GM10266 (cell line): ENCODE measurements around the gene PNLIPRP3.

Experiments
- DNase-seq: peaks from one replicate; pipeline ENCODE4 v3.0.0; 2012; ENCODE audit errors: extremely low spot score
- TF ChIP-seq, protein P1 (sequence below): IDR thresholded peaks from 2 replicates; pipeline ENCODE4 v1.5.1; 2012; ENCODE audit warnings: mild to moderate bottlenecking, low read depth; ENCODE audit not compliant: control insufficient read depth, insufficient read depth; ENCODE audit errors: missing control alignments

Gene PNLIPRP3

GRCh38 chr10:116504786-116505185 lies 77.1 kb downstream of the PNLIPRP3 start:
- DNase-seq, result no peak
- TF ChIP-seq, protein P1, sequence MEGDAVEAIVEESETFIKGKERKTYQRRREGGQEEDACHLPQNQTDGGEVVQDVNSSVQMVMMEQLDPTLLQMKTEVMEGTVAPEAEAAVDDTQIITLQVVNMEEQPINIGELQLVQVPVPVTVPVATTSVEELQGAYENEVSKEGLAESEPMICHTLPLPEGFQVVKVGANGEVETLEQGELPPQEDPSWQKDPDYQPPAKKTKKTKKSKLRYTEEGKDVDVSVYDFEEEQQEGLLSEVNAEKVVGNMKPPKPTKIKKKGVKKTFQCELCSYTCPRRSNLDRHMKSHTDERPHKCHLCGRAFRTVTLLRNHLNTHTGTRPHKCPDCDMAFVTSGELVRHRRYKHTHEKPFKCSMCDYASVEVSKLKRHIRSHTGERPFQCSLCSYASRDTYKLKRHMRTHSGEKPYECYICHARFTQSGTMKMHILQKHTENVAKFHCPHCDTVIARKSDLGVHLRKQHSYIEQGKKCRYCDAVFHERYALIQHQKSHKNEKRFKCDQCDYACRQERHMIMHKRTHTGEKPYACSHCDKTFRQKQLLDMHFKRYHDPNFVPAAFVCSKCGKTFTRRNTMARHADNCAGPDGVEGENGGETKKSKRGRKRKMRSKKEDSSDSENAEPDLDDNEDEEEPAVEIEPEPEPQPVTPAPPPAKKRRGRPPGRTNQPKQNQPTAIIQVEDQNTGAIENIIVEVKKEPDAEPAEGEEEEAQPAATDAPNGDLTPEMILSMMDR, result no peak

- no peak for DNase-seq
- TF ChIP-seq, protein P1, result no peak
These were observed 82.9 kb downstream of the PNLIPRP3 start for GRCh38 chr10:116510565-116510964.

DNA sequence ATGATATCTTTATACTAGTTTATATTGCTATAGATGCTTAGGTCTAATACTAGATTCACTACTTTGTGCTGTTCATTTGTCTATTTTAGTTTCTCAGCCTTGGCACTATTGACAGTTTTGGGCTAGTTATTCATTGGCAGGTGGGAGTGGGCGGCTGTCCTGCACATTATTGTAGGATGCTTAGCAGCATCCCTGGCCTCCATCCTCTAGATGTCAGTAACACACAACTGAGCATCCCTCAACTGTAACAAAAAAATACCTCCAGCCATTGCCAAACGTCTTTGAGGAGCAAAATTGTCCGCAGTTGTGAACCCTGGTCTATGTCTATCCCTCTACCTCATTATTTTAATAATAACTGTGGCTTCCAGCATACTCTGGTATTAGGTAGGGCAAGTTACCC lies 83.7 kb downstream of the PNLIPRP3 start:
- DNase-seq, result no peak
- TF ChIP-seq, protein P1, result no peak

- peak; percentile 35 for DNase-seq
- TF ChIP-seq, protein P1, result peak; percentile 70
These were observed 94.0 kb downstream of the PNLIPRP3 start for GRCh38 chr10:116521424-116522290.

- TF ChIP-seq, protein P1, result no peak
These were observed 95.2 kb downstream of the PNLIPRP3 start for GRCh38 chr10:116522803-116523381.

DNA sequence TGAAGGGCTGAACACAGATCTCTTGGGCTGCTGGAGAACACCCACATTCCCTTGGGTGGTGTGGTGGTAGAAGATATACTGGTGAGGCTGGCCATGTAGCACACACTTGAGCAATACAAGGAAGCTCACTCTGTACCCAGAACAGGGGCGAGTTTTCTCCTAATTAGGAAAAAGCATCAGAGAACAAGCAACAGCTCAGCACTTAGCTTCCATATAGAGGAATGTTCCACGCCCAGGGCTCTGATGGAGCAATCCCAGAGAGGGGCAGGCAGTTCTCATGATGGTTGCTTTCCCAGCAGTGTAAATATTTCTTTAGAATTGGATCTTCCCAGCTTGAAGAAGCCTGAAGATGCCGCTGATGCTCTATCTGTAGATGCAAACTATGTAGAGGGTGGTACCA lies 97.1 kb downstream of the PNLIPRP3 start:
- DNase-seq, result no peak
- TF ChIP-seq, protein P1, result no peak

More at GRCh38 chr10:116522803-116523381, 95.2 kb downstream of the PNLIPRP3 start:
- no peak for DNase-seq

DNA sequence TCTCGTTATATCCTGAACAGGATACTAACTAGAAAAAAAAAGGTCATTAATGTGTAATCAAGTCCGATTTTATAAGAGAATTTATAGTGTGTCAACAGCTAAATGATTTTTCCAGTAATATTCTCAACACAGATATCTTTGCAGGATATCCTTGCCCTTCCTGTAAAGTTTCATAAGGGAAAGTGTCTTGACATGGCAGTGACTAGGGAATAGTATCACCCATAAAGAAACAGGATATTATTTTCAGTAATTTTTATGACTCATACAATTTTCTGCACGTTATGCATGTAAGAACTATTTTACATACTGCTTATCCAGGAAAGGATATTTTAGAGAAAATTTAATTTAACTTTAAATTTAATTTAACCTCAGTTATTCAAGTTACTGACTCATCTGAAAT lies 98.6 kb downstream of the PNLIPRP3 start:
- TF ChIP-seq, protein P1, result no peak

More for the DNA sequence above, 98.6 kb downstream of the PNLIPRP3 start:
- no peak for DNase-seq
